ENCODE measurements around the gene GRM5.

Gene GRM5

GRCh38 chr11:88831303-88831890, 234.4 kb downstream of the GRM5 start:
- DNase-seq, result no peak

DNA sequence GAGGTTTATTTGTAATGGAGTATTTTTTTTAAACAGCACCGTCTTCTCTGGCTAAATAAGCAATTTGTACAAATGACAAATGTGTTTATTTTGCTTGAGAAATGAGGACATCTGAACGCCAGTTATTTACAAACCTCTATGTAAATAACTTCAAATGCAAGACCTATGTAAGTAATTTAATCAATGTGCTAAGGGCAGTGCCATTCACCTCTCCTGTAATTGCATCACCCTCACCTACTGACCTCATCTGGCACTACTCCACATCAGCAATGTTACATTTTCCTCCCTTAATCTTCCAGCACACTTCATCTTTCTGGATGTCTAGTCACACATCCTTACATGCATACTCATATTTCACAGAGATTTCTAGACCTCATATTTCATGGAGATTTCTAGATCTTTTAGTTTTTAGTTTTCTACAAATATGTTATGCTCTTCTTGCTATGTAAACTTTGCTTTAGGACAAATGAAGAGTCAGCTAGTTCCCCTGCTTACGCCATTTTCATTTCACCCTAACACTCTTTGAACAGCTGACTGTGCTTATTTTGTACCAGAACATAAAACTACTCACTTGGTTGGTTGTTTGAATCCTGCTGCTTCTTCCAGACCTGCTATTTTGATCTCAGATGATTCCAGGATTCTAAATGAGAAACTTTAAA, 238.6 kb downstream of the GRM5 start:
- DNase-seq, result peak in 1 of 2 experiments; percentile 18

GRCh38 chr11:88819616-88820015, 246.2 kb downstream of the GRM5 start:
- no peak for DNase-seq

GRCh38 chr11:88818978-88819377, 246.8 kb downstream of the GRM5 start:
- DNase-seq, result no peak

DNA sequence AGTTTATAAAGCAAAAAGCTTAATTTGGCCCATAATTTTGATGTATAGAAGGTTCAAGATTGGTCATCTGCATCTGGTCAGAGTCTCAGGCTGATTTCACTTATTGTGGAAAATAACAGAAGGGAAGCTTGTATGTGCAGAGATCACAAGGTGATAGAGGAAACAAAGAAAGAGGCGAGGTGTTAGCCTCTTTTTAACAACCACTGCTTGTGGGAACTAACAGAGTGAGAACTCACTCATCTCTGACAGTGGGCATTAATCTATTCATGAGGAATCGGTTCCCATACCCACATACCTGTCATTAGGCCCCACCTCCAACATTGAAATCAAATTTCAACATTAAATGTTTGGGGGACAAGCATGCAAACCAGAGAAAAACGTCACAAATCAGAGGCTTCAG, 250.3 kb downstream of the GRM5 start:
- DNase-seq, result no peak

GRCh38 chr11:88814076-88814475, 251.7 kb downstream of the GRM5 start:
- no peak for DNase-seq

- DNase-seq, result no peak
Observed at GRCh38 chr11:88813233-88813915, 252.4 kb downstream of the GRM5 start.

- DNase-seq, result no peak
Observed at GRCh38 chr11:88810420-88811097, 255.2 kb downstream of the GRM5 start.

DNA sequence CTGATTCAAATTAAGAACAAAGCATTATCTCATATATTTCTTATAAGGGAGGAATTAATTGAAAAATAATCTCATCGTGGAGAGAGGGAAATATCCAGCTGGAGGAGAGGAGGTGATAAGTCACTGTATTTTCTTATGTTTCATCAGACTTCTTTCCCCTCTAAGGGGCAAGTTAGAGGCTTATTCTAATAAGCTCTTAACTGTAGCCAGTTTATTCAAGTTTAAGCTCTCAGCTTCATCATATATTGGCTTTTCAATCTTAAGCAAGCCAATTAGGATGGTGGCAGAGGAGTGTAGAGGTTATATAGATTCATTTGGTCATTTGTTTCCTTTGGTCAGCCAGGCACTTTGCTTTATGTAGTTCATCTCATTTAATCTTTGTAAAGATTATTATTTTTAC, 256.7 kb downstream of the GRM5 start:
- no peak for DNase-seq

- DNase-seq, result no peak
Observed at GRCh38 chr11:88807349-88807748, 258.4 kb downstream of the GRM5 start.

DNA sequence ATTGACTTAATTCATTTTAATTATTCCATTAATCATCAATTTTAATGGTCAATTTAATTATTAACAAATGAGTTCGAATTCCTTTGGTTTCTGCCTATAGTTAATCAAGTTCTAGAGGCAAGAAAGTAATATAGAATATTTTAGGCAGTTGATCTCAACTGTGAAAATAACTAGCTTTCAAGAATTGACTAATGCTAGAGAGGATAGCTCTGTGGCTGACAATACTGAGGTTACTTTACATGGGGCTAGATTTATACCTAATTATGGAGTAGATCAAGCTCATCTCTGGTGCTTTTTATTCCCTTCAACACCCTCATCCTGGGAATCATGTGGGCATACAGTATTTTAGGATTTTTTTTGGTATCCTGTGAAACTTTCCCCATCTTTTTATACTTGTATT, 259.4 kb downstream of the GRM5 start:
- no peak for DNase-seq

DNA sequence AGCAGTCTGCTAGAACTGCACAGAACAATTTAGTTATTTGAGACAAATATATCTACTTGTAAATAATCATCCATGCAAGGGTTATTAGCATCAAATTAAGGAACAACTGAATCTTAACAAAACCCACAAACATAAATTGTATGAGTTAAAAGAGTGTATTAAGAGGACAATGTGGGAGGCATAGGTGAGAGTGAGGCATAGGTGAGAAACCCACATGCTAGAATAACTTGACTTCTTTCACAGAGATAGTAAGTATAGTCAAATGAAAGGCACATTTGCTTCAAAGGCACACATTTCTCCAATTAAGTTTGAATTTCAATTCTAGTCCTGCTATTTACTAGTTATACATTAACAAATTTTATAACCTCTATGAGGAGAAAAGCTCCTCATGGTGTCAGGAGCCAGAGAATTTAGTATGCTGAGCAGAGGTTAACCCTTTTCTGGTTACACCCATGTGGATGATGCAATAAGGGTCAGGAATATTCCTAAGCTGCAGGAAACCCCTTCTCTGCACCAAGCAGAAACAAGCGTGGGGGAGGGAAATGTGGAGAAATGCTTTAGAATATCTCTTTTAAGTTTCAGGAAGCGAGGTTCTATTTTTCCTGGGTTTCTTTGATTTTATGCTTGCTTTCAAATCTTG, 264.2 kb downstream of the GRM5 start:
- DNase-seq, result no peak

GRCh38 chr11:88799771-88800500, 265.8 kb downstream of the GRM5 start:
- no peak for DNase-seq

DNA sequence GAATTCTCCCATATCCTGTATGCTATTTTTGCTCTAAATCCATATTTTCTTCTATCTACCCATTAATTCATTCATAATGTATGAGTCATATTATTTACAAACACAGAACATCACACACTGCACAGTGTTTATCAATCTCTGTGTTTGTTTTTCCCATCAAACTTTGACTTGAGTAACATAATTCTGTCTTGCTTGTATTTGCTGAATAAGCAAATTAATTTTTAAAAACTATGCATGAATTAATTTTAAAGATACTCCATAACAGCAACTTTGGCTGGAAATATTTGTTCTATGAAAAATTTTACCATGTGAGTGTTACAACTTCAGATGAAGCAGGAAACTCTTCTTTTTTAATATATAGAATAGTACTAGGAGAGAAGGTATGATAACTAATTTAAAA, 275.6 kb downstream of the GRM5 start:
- DNase-seq, result no peak

- no peak for DNase-seq
Observed at GRCh38 chr11:88779577-88779976, 286.2 kb downstream of the GRM5 start.

DNA sequence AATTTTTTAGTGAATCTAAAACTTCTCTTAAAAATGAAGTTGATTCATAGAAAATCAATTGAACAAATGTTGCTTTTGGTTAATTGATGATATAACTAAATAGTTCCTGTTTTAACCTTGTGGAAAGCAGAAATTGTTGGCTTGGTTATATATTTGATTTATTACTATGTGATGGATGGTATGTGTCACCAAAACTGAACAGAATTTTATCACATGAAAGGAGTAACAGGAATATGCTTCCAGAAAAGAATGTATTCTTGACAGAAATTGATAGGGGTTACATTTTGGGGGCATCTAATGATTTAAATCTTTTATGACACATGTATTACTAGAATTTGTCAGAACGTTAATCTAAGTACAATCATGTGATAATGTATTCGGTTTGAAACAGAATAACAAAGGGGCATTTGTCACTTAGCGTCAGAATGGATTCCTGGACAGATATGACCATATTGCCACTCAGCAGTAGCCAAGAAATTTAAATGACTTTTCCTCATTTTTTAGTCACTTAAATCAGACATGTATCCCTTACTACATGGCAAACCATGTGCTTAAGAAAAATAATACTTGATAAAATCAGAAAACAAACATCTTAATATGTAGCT, 295.2 kb downstream of the GRM5 start:
- DNase-seq, result no peak

GRCh38 chr11:88744140-88744539, 321.6 kb downstream of the GRM5 start:
- no peak for DNase-seq

- no peak for DNase-seq
Observed at GRCh38 chr11:88739524-88739923, 326.3 kb downstream of the GRM5 start.

DNA sequence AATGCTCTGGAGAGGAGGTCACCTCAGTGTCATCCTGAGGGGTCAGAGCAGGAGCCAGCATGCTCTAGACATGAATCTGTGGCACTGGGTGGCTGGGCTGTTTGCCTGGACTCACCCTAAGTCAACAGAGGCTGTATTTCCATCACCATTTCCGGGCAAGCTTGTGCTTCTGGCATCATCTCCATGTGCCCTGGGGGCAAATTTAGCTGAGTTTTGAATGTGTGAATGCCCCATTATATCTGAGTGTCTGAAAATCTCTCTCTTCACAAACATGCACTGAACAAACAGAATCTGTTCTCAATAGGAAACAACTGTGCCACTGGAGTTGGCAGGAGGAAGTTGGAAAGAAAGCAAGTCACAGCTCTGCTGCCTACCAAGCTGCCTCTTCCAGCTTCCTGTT, 356.2 kb downstream of the GRM5 start:
- no peak for DNase-seq

DNA sequence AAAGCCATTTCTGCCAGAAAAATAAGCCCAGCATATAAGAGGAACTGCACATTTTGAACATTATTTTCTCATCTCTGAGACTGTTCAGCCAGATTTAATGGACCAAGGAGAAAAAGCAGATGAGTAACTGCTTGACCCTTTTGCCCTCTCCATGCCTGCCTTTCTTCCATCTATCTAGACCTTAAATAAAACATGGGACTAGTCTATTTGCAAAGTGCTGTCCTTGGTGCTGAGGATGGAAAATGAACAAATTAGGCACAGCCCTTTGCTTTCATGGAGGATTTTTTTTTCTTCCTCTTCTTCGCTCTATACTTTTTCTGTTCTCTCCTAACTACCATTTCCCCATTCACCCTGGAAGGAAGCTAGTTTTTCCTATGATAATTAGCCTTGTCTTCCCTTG, 361.3 kb downstream of the GRM5 start:
- DNase-seq, result no peak

- DNase-seq, result no peak
Observed at GRCh38 chr11:88701816-88702215, 364.0 kb downstream of the GRM5 start.

GRCh38 chr11:88697139-88697538, 368.6 kb downstream of the GRM5 start:
- no peak for DNase-seq
